IMR-90 (cell line): ENCODE measurements around the gene POGLUT2. TPM values are rescaled to one million over a fixed set of nuclear protein-coding genes. Genes with fewer than 3 reads are reported as not detected.
A peak's percentile ranks its signal among the peaks of the same experiment; 100 is the strongest.

ENCODE experiments used
- ELK1 ChIP-seq: fragments of 150-350 bp; IDR thresholded peaks from 2 replicates; pipeline ENCODE4 v1.6.1; 2016; ENCODE audit warnings: low read depth, mild to moderate bottlenecking, low read length, moderate library complexity, borderline replicate concordance
- RAD21 ChIP-seq: IDR thresholded peaks from 2 replicates; pipeline ENCODE4 v1.6.1; 2012; ENCODE audit warnings: low read length, improper control_type of control experiment
- polyA plus RNA-seq, 3 experiments: library from polyadenylated mRNA; depleted of rRNA; stranded (reverse); fragments of >200 nt; gene quantifications; 2 replicates each; pipeline ENCODE4 v1.2.3, GENCODE V29; 2012; ENCODE audit warnings: low replicate concordance in 1 of 3
- total RNA-seq: library from RNA; depleted of rRNA; stranded (reverse); fragments of >200 nt; gene quantifications from 2 replicates; pipeline ENCODE4 v1.2.3, GENCODE V29; 2012

POGLUT2 gene
- total and polyA plus RNA-seq, 2 of the 4 experiments (the other 2 are of a cell fraction): 10.6 to 14.3 TPM

DNA sequence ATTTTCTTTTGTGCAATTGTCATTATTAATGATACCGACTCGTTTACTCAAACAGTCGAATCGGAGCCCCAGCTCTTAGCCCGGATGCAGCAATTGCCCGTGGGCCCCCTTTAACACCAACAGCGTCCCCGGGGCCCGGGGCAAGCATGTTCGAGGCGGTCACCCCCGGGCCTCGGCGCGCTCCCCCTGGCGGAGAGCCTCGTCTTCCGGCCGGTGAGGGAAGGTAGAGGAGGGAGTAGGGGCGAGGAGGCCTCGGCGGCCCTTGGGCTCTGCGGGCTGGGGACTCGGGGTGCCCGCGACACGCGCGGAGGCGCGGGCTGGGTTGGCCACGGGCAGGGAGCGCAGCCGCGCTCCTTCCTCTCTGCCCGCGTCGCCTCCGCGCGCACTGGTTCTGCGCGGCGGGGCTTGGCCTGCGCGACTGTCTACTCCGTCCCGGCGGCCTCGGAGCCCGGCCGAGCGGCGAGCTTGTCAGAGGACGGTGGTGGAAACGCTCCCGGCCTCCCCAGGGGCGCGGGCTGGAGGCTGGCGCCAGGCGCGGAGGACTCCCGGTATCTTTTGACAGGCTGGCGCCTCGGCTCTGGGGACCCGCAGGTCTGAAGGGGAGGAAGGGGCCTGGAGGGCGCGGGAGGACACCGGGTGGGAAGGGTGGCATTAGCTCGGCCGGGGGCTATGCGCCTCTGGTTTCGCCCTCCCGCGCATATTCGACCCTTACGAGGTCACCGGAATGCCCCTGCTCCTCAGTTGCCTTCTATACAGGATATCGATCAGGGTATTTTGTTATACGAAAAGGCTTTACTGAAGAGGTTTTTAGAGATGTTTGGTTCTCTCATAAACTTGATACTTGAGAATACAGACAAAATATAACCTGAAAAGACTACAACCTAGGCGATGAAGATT, 1.6 kb upstream of the POGLUT2 start (continued):
- TF ChIP-seq RAD21 (peak; percentile 25; the same call in 1 of the 2 replicates), ELK1 (no peak)
